Limb (tissue), 2 donors: ENCODE measurements around the gene MYO1H.
"Not testable (repeated sequence)": the region's sequence is repeated elsewhere in the genome, so short reads cannot be mapped to it uniquely, and the experiment has no call there.

Source experiments
- DNase-seq, 2 donors: peaks; one replicate each; pipeline ENCODE4 v3.0.0-alpha.2; 2016; ENCODE audit errors: extremely low spot score in 2 of 2

The MYO1H gene

DNA sequence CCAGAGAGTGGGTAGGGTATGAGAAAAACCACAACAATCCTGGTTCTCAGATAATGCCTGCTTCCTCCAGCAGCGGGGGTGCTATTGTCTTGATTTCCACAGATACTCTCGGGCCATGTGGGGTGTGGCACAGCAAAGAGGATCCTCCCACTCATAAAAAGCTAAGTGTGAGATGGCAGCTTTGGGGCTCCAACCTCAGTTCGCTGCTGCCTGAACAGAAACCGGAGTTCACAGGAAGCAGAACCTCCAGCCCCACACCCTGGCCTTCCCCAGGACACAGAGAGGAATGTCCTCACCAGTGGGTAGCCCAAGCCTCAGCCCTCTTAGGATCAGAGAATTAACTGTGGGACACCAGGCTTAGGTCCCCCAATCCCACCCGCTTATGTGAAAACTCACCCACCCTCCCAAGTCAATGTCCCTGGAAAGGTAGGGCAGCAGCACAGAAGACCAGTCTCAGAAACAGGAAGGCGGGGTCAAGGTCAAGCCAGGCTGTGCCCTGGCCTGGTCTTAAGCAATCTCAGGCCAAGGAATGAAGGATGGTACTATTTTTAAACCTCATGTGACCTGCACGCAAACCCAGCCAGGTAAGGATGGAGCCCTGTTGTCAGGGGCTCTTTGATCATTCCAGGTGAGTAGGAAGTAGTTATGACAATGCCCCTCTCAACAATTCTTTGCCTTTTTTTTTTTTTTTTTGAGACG lies 120.4 kb downstream of the MYO1H start:
- no peak for DNase-seq

DNA sequence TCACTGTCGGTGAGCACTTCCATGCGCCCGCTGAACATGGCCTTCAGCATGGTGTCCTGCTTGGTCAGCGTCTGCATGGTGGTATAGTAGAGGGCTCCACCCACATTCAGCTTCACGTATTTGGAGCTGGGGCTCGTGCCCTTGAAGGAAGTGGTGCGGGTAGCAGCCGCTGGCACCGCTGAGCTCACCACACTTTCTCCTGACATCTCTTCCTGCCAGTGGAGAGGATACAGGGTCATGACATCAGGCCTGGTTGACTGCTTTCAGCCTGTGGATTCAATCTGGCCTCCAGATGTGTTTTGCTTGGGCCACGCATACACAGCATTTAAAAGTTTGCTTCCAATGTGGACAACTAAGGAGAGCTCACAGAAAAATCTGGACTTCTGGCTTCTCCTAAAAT lies 121.8 kb downstream of the MYO1H start:
- DNase-seq: no peak

DNA sequence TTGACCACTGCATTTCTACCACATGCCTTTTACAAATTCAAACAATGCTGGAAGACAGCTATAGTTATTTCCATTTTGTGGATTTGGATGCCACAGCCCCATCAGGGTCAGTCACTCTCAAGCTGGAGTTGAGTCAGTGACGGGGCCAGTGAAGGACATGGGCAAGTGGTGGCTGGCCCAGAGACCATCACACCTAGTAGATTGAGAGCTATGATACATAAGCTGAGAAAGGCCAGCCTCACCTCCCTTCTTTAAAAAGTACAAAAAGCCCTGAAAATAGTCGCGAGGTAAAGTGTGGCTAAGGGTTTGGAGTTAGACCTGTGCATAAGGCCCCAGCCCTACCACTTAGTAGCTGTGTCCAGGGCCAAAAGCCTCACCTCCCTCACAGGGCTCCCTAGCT lies 125.3 kb downstream of the MYO1H start:
- DNase-seq: no peak

DNA sequence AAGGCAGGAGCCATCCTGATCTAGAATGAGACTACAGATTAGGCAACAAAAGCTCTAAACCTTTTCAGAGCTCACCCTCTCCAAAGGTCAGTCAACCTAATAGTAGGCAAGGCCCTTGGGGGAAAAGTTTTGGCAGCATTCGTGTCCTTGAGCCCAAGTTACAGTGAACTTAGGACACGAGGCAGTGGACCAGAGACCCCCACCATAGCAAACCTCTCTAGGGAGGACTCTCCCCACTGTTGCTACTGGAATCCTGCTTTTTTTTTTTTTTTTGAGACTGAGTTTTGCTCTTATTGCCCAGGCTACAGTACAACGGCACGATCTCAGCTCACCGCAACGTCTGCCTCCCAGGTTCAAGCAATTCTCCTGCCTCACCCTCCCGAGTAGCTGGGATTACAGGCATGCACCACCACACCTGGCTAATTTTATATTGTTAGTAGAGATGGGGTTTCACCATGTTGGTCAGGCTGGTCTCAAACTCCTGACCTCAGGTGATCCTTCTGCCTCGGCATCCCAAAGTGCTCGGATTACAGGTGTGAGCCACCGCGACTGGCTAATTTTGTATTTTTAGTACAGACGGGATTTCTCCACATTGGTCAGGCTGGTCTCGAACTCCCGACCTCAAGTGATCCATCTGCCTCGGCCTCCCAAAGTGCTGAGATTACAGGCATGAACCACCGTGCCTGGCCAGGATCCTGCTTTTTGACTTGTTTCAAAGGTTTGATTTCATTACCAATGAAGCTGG lies 126.0 kb downstream of the MYO1H start:
- DNase-seq: not testable (repeated sequence)

DNA sequence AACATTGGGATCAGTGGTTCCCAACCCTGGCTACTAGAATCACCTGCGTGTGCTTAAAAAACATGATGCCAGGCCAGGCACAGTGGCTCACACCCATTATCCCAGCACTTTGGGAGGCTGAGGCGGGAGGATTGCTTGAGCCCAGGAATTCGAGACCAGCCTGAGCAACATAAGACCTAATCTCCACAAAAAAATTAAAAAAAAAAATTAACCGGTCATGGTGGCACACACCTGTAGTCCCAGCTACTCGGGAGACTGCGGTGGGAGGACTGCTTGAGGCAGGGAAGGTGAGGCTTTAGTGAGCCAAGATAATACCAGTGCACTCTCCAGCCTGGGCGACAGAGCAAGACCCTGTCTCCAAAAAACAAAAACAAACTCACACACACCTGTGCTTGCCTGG lies 127.4 kb downstream of the MYO1H start:
- DNase-seq: no peak

GRCh38 chr12:109475993-109476806 lies 128.5 kb downstream of the MYO1H start:
- DNase-seq: peak in 1 of 2 donors; percentile 36

DNA sequence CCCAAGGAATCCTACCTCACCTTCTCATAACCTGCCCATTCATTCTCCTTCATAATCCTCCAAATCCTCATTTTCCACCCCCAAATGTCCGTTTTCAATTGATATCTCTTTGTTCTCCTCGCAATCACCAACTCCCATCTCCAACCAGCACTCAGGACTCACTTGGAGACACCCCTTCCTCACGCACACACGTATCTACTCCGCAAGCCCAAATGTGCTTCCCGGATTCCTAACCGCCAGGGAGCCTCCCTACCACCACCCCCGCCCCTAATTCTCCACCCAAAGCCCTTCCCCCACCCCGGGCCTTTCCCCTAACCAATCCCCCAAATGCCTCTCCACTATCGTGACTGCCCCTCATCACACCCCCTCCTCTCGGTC lies 129.1 kb downstream of the MYO1H start:
- no peak for DNase-seq

DNA sequence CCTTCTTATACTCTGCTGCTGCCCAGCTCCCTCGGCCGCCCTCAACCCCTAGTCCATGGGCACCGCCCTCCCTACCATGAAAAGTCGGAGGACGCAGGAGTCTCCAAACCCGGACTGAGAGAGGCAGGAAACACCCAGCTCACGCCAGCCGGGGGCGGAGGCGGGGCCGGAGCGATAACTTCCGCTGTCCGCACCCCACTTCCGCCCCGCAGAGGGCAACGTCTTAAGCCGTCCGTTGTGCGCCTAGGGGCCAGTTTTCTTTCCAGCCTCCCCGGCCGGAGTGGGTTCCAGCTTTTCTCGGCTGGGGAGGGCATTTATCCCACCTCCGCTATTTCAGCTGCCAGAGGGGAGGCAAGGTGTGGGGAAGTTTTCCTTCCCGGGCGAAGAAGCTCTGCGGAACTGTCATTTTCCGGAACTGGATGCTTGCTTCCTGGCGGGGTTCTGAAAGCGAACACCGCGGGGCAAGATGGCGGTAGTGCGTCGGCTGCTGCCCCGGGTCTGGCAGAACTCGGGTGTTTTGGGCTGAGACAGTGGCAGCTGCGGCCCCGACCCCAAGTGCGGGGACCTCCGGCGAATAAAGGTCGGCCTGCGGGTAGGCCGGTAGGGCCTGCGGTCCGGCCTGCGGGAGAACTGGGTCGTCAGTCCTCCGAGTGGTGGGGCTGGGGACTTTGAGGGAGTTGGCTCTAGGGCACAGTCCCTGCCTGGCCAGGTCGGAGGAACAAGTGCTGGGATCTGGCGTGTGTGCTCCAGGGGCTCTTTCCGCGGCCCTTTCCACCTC lies 129.7 kb downstream of the MYO1H start, which contains the start of the genes KCTD10 and UBE3B:
KCTD10 (minus strand) TSS at position 116 of the 778 bp plus-strand sequence; CDS start at position 78, 38 bp downstream.
UBE3B (plus strand) TSS at position 450 of the 778 bp plus-strand sequence. CDS start 5,918 bp downstream, outside the sequence.
- peak; percentile 84 to 94 for DNase-seq

DNA sequence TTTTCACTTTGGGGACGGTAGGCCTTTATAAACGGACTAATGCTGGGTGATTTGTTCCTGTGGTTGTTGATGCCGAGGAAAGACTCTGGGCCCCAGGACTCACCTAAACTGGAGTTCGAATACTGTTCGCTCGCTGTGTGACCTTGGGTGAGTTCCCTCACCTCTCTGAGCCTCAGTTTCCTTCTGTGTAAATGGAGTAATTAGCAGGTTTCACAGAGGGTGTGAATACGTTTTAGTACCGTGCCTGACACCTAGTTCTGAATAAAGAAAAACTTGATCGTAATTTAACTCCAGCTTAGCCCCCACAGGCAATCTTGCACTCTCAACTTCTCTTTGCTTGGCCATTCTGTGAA lies 130.2 kb downstream of the MYO1H start:
- no peak for DNase-seq

- no peak for DNase-seq
Measured at GRCh38 chr12:109479761-109480160, 132.1 kb downstream of the MYO1H start.

DNA sequence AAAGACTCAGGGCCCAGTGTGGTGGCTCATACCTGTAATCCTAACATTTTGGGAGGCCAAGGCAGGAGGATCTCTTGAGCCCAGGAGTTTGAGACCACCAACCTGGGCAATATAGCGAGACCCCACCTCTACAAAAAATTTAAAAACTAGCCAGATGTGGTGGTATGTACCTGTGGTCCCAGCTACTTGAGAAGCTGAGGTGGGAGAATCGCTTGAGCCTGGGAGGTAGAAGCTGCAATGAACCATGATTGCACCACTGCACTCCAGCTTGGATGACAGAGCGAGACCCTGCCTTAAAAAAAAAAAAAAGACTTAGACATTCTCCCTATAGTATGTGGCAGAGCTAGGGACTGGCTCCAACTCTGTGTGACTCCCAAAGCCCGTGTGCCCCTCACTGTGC lies 132.7 kb downstream of the MYO1H start:
- no peak for DNase-seq

DNA sequence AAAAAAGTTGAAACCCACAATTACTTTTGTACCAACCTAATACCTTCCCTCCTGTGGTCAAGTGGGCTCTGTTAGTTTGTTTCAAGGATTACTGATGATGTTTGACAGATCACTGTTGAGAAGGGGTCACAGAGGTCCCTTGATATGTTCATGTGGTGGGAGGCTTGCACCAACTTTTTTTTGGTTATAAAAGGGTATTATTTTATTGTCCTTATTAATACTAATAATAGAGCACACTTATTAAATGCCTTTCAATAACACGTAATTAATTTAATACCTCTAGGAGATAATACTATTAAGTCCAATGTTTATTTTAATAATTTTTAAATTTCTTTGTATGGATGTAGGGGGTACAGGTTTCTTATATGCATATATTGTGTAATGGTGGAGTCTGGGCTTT lies 134.2 kb downstream of the MYO1H start:
- DNase-seq: no peak

GRCh38 chr12:109482491-109482890 lies 134.8 kb downstream of the MYO1H start:
- DNase-seq: no peak

- DNase-seq: no peak
Measured at GRCh38 chr12:109482894-109483293, 135.2 kb downstream of the MYO1H start.

- no peak for DNase-seq
Measured at GRCh38 chr12:109483346-109483745, 135.6 kb downstream of the MYO1H start.

- DNase-seq: no peak
Measured at GRCh38 chr12:109485201-109485600, 137.5 kb downstream of the MYO1H start.

DNA sequence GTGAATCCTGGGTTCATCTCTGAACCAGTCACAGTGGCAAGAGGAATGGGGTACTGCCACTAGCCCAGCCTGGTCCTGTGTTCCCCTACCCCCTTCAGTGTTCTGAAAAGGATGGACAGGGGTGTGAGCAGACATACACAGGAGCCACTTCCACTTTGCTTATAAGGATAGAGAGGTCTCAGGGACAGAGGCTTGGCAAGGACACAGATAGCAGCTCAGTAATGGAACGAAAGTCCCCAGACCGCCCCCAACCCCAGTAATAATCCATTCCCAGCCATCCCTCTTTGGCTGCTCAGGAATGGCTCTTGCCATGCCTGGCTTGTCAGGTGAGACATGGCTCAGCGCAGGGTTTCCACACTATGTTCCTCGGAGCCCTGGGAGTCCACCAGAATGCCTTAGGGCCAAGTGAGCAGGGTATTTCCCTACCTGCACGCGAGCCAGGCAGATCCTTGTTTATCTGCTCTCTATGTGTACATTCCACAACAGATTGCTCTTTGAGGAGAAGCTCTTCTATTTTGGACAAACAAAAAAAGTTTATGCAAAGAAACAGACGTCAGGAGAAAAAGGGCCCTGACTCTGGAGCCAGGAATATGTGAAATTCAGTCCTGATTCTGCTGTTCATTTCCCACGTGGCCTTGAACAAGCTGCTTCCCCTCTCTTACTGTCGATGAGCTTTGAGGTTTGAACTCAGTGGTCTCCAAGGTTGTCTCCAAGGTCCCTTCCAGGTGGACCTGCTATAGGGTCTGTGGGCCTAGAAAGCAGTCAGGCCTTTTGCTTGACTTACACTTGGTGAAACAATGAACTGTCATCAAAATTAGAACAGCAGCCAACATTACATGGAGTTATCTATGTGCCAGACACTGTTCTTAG lies 139.7 kb downstream of the MYO1H start:
- no peak for DNase-seq

DNA sequence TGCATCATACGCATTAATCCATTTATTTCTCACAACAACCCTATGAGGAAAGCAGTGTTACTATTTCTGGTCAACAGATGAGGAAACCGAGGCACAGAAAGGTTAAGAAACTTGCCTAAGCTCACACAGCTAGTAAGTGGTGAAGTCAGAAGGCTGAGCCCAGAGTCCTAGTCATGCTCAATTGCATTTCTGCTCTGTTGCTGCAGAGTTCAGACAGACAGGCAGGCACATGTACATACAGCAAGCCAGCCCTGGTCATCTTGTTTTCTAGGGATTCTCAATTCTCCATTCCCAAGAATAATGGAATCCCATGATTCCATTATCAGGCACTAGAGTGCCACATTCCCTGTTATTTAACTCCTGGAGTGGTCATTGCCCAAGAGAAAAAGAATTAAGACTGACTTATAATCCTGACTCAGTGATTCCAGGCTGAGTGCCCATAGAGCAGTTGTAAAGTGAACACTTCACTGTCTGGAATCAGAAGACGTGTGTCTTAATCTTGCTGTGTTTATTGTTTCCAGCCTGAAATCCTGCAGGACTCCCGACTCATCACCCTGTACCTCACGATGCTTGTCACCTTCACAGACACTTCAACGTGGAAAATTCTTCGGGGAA lies 140.5 kb downstream of the MYO1H start:
- DNase-seq: no peak

- no peak for DNase-seq
Measured at GRCh38 chr12:109489016-109489954, 141.6 kb downstream of the MYO1H start.
